Right hindlimb (tissue), 1 donor: ENCODE measurements around the gene SLC7A1.

Source experiments
- DNase-seq: peaks from one replicate; pipeline ENCODE4 v3.0.0-alpha.2; 2018

Gene SLC7A1

GRCh38 chr13:29550430-29550988 is 45.0 kb downstream of the SLC7A1 start:
- peak; percentile 45 for DNase-seq

GRCh38 chr13:29548722-29549121 is 46.8 kb downstream of the SLC7A1 start:
- DNase-seq, result no peak

- no peak for DNase-seq
Measured at GRCh38 chr13:29547153-29547552, 48.3 kb downstream of the SLC7A1 start.

DNA sequence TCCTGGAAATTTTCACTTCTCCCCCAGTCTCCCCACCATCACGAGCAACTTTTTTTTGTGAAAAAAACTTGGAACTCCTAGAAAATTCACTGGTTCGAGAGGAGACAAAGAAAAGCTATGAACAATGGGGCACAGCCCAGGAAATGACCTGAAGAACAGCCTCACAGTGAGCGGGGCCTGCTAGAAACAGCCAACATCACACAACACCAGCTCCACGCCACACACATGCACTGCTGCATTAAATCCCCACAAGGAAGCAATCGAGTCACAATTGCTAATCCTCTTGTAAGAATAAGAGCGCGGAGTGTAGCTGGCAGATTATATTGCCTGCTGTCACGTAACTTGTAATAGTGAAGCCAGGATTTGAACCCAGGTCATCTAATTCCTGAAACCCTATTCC is 48.8 kb downstream of the SLC7A1 start:
- DNase-seq, result no peak

DNA sequence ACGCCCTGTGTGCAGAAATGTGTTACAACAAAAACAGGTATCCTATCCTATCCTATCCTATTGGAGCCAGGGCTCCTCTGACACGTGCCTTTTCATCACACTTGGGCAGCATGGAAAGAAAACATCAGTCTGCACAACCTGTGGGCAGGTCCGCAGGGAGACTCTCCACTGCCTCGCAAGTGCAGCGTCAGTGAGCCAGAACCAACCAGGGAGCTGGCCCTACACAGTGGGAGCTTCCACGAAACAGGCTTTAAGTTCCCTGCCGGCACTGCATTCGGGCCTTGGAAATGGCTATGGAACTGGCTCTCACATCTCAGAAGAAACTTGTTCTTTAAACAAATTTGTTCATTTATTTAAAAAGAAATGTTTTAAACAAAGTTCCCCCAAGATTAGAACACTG is 49.5 kb downstream of the SLC7A1 start:
- DNase-seq, result no peak

GRCh38 chr13:29543230-29544215 is 52.0 kb downstream of the SLC7A1 start:
- DNase-seq, result no peak

DNA sequence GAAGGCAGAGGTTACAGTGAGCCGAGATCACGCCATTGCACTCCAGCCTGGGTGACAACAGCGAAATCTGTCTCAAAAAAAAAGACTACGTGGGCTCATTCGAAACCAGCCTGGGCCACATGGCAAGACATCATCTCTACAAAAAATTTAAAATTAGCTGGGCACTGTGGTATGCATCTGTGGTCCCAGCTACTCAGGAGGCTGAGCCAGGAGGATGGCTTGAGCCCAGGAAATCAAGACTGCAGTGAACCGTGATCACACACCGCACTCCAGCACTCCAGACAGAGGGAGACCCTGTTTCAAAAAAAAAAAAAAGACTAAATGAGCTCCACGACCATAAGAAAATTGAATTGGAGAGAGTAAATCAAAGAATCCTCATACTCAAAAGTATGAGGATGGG is 53.1 kb downstream of the SLC7A1 start:
- DNase-seq, result no peak

GRCh38 chr13:29541400-29541799 is 54.1 kb downstream of the SLC7A1 start:
- DNase-seq, result no peak

- no peak for DNase-seq
Measured at GRCh38 chr13:29540799-29541198, 54.7 kb downstream of the SLC7A1 start.

DNA sequence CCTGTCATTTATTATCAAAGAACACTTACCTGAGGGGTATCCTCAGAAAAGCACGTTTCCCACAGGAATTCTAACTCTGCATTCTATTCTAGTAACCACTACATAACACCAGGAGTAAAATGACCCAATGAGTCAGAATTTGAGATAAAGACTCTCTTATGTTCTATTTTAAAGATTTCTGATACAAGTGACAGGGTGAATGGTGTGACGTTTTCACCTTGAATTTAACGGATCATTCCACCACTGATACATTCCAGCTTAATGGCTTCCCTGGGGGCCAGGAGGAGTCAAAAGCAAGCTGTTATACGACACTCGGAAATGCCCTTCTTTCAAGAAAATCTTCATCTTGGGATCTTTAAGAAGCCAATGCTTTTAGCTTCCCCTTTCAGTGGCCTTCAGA is 55.2 kb downstream of the SLC7A1 start:
- no peak for DNase-seq

DNA sequence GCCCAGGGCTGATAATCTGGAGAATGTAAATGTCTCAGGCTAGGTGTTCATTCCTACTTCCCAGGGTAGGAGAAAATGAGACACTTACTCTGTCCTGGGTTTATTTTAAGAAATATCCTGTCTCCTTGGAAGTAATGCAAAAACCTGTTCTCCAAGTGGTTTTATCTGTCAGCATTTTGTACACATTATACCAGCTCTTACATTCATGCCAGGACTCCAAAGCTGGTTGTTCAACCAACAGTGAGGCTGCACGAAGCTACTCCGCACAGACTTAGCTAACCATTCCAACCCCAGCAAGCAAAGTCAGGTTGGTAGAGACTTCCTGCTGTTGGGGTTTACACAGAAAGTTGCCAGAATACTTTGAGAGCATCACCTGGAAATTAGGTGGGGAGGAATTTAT is 55.6 kb downstream of the SLC7A1 start:
- DNase-seq, result no peak

- peak; percentile 54 for DNase-seq
Measured at GRCh38 chr13:29538652-29539040, 56.8 kb downstream of the SLC7A1 start.

- no peak for DNase-seq
Measured at GRCh38 chr13:29537736-29538651, 57.5 kb downstream of the SLC7A1 start.

- DNase-seq, result no peak
Measured at GRCh38 chr13:29536853-29537252, 58.6 kb downstream of the SLC7A1 start.

DNA sequence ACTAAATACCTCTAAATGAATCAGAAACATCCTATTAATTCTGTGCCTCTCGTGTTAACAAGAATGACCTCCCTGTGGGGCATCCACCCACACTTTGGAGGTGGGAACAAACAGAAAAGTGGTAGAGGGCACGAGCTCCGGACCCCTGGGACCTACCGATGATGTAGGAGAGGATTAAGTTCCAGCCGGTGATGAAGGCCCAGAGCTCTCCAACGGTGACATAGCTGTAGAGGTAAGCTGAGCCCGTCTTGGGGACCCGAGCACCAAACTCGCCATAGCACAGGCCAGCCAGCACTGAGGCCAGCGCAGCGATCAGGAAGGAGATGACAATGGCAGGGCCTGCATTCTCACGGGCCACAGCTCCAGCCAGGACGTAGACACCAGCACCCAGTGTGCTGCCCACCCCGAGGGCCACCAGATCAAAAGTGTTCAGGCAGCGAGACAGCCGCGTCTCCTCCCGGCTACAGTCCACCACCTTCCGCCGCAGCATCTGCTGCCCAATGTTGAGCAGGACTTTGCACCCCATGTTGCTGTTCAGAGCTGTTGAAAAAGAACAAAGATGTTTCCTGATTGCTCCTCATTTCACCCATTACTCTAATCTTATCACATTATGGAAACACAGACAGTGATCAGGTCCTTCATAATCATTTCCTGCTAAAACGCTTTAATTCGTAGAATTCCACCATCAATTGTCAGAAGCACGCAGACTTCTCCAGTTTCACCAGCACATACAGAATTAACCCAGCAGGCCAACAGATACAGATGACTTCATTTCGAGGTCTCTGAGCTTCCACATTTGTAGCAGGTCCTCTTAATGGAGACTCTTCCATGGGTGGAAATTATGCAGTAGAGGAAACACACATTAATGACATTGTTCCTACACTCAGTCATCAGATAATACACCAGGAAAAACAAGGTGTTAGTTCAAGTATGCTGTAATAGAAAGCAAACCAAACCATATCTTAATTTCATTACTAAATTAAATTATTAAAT is 59.5 kb downstream of the SLC7A1 start:
- no peak for DNase-seq

GRCh38 chr13:29534083-29534482 is 61.4 kb downstream of the SLC7A1 start:
- DNase-seq, result no peak

GRCh38 chr13:29532821-29533220 is 62.7 kb downstream of the SLC7A1 start:
- peak; percentile 52 for DNase-seq

DNA sequence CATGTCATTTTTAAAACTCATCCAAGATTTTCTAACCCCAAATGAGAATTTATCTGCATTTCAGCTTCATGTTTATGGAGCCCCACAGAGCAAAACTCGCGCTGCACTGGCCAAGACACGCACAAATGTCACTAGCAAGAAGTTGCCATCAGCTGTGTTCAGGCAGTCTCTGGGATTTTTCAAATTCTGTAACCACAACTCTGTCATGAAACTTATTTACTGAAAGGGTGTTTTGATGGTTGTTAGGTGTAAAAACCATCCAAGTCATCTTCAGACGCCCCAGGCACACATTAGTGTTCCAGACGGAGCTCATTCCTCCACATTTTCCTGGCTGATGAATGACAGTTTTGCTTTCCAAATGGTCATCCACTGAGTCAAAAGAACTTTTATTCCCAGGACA is 63.4 kb downstream of the SLC7A1 start:
- DNase-seq, result peak; percentile 81

GRCh38 chr13:29530901-29531300 is 64.6 kb downstream of the SLC7A1 start:
- DNase-seq, result no peak

- no peak for DNase-seq
Measured at GRCh38 chr13:29529754-29530153, 65.7 kb downstream of the SLC7A1 start.

- no peak for DNase-seq
Measured at GRCh38 chr13:29527916-29528315, 67.6 kb downstream of the SLC7A1 start.

GRCh38 chr13:29527511-29527910 is 68.0 kb downstream of the SLC7A1 start:
- no peak for DNase-seq
